Left renal cortex interstitium (tissue), 4 donors: Measurements from ENCODE around the gene DUS1L. TPM values are rescaled to one million over a fixed set of nuclear protein-coding genes. Genes with fewer than 3 reads are reported as not detected.

ENCODE experiments used
- DNase-seq, 4 donors: peaks; one replicate each; pipeline ENCODE4 v3.0.0-alpha.2; 2013; ENCODE audit warnings: low read depth in 4 of 4, low spot score in 2 of 4, missing footprints in 1 of 4
- polyA plus RNA-seq, 4 donors: library from polyadenylated mRNA; unstranded; fragments of 120-200 nt; gene quantifications; one replicate each; pipeline ENCODE4 v1.2.1, GENCODE V29; 2013; ENCODE audit not compliant: insufficient read length in 4 of 4

Gene DUS1L
- polyA plus RNA-seq, 4 donors: 67.0 to 99.5 (median 97.0) TPM

GRCh38 chr17:82101301-82101715, 35.7 kb upstream of the DUS1L start:
- no peak for DNase-seq

DNA sequence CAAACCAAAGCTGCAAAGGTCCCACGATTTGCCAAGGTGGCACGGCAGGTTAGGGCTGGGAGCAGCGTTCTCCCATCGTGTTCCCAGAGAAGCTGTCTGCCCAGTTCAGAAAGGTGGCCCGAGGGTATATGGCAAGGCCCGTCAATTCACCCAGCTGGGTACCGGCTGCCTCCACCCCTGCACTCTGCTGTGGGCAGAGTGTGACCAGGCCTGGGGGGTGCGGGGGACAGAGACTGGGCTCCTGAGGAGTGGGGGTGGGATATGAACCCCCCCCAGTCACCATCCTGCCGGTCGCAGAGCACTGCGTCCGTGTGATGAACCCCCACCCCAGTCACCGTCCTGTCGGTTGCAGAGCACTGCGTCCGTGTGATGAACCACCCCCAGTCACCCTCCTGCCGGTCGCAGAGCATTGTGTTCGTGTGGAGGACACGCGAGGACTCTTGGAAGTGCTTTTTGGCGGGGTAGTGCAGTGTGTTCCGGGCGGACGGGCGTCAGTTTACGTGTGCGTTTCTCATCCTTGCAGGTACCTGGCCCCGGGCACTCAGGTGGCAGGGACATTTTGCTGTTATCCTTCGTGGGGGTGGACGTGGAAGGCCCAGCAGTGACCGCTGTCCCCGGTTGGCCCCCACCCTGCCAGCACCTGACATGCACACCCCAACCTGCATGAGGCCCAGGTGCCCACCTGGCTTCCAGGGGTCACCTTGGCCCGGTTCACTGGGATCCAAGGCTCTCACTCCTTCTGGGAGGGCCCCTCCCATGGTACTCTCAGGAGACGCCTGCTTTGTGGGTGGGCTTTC, 35.1 kb upstream of the DUS1L start:
- no peak for DNase-seq

DNA sequence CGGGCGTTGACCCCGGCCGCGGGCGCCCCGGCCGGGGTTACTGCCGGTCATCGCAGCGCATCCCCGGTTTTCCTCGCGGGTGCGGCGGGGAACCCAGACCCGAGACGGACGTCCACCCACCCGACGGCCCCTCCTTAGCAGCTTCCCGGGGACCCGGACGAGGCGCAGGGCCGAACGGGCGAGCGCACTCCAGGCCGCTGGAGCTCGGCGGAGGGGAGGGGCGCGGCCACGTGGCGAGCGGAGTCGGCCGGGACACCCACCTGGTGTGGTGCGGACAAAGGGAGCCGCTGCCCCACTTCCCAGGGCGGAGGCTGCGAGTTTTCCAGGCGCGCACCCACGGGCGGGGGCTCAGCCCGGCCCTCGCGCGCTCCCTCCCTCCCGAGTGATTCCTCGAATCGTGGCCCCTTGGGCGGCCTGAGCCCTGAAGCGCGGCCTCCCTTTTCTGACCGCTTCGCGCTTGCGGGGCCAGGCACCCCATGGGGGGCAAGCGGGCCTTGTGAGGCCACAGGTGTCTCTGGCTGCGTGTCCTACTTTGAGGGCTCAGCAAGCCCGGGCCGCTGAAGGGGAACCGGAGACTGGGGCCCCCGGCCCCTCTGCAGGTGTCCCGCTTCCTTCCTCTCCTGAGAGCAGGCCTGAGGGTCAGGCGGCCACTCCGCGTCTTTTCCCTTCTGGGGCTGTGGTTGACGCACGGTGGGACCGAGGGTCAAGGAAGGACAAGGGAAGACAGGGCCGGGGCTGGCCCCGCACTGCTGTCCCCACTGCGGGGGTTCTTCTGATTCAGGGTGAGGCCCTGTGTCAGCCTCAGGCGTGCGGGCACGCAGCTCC, 33.5 kb upstream of the DUS1L start:
- no peak for DNase-seq

DNA sequence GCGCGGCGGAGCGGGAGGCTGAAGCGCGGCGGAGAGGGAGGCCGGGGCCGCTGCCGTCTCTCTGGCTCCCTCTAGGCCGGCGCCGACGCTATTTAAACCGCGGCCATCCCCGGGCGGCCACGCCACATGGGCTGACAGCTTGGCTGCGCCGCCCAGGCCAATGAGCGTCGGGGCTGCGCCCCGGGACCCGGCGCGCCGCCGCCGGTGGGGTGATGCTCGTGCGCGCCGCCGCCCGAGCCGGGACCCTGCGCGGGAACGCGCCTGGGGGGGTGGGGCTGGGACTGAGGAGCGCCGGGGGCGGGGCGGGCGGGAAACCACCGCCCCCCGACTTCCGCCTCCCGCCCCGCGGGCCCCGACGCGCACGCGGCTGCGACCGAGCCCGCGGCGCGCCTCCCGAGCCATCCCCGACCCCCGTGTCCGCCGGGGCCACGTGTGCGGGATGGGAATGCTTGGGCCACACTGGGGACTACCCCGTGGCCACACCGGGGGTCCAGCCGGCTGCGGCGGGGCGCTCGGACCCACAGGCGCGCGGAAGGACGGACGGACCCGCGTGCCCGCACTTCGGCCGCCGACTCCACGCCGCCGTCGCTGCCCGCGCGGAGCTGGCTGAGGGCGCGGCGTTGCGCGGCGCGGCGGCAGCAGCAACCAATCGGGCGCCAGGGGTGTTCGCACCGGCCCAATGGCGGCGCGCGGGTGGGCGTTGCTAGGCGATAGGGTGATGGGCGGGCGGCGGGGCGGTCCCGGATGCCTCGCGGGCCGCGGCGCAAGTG, 32.8 kb upstream of the DUS1L start, which contains the start of gene FASN:
FASN (minus strand) TSS at position 68 of the 770 bp plus-strand sequence. CDS start 1,791 bp downstream, outside the sequence.
- peak; percentile 73 to 88 (median 83) for DNase-seq

GRCh38 chr17:82097919-82098168, 32.2 kb upstream of the DUS1L start:
- no peak for DNase-seq

GRCh38 chr17:82097184-82097918, 31.7 kb upstream of the DUS1L start:
- no peak for DNase-seq

- no peak for DNase-seq
These were observed 31.1 kb upstream of the DUS1L start for GRCh38 chr17:82096709-82097183.

DNA sequence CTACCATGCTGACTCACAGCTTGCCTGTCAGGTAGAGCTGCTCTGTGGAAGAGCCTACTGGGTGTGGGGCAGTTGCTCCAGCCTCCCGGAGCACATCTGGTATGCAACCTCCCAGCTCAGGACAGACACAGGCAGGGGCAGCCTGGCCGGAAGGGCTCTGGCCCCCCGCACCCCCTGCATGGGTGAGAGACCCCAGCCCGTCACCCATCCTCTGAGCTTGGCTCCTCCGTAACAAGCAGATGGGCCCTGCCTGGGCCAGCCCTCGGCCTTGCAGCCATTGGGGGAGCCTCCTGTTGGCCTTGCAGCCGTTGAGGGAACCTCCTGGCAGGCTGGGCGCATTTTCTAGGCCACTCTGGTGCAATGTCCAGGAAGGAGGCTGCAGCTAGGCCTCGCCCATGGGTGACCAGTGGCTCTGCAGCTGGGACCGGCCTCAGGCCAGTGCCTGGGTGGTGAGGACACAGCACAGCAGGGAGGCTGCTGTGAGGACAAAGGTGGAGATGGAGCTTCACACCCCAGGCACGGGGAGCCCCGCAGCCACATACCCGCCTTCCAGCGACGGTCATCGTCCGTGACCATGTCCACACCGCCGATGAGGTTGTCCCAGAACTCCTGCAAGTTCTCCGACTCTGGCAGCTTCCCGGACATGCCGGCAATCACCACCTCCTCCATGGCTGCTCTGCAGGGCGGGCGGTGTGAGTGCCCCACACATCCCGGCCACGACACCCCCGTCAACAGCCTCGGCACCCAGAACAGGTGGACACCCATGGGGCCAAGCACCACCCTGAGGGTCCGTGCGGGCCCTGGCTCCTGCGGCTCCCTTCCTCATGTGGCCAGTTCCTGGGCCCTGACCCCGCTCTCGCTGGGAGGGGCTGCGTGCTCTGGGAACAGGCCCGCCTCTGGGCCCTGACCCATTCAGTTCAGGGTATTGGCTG, 30.4 kb upstream of the DUS1L start:
- DNase-seq: no peak

DNA sequence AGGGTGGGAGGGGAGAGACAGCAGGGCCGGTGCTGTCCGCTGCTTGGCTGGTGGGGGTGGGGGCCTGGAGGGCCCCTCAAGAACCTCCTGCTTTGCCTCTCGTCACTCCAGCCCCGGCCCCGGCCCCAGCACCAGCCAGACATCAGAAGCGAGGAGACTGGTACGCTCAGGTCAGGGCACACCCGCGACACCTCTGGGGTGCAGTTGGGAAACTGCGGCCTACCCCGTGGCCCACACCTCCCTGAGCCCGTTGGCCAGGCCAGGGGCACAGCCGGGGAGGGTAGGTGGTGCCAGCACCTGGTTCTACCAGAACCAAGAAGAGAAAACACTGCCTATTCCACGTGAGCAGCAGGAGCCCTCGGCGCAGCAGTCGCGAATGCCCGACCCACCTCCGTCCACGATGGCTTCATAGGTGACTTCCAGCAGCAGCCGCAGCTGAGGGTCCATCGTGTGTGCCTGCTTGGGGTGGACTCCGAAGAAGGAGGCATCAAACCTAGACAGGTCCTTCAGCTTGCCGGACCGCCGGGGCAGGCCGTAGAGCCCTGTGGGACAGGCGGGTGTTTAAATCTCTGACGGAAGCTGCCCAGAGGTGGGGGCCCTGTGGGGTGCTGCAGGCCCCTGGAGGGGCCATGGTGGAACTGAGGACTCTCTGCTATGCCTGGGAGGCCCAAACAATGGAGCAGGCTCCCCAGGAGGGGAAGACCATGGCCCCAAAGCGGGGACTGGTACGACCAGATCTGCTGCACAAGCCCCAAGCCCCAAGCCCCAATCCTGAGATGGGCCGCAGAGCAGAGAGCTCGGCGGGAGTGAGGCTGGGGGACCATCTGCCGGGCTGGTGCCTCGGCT, 29.6 kb upstream of the DUS1L start:
- DNase-seq: no peak

DNA sequence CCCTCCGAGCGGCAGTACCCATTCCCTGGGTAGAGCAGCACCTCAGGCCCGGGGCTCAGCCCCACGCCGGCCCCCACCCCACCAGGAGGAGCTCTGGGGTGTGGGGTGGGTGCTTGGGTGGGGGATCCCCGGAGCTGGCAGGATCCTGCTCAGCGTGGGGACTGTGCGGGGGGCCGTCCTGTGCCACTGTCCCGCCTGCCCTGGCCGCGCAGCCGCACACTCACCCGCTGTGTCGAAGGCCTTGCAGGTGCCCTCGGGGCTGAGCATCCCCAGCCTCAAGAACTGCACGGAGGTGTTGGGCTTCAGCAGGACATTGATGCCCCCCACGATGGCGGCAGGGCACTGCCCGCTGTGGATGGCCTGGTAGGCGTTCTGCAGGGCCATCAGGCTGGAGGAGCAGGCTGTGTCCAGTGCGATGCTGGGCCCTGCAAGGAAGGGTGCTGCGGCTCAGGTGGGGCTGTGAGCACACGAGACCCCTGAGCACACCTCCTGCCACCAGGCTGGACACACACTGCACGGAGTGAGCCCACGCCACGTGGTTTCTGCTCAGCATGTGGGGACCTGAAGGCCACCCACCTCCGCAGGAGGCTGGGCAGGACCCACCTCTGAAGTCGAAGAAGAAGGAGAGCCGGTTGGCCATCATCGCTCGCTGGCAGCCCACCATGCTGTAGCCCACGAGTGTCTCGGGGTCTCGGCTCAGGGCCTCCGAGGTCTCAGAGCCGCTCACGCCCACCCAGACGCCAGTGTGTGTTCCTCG, 27.6 kb upstream of the DUS1L start:
- no peak for DNase-seq

DNA sequence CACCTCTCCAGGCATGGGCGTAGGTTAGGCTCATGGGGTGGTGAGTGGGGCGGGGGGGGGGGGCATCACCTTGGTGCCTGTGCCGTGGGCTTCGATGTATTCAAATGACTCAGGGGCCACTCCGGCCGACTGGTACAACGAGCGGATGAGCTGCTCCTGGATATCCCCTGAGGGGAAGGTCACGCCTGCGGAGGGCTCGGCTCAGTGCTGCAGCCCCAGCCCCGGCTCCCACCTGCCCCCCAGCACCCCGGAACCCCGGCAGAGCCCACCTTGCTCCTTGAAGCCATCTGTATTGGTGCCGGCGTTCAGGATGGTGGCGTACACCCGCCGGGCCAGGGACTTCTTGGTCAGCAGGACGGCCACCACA, 27.0 kb upstream of the DUS1L start:
- no peak for DNase-seq

DNA sequence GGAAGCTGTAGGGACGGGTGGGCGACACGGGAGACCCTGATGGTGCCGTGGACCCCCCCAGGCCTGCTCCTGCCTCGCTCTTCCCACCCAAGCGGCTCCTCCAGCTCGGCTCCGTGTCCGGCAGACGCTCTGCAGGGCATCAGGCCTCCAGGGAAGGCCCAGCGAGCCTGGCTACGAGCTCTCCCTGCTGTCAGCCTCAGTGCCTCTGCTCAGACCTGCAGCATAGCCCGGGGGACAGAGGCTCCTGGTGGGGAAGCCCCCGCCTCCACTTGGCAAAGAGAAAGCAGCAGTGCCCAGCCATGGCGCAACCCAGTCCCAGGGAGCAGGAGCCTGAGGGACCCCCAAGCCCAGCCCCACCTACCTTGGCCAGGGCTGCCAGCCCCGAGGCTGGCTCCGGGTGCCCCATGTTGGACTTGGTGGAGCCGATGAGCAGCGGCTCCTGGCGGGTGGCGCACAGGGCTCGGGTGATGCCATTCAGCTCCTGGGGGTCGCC, 26.5 kb upstream of the DUS1L start:
- no peak for DNase-seq

- DNase-seq: no peak
These were observed 25.9 kb upstream of the DUS1L start for GRCh38 chr17:82091264-82092066.

DNA sequence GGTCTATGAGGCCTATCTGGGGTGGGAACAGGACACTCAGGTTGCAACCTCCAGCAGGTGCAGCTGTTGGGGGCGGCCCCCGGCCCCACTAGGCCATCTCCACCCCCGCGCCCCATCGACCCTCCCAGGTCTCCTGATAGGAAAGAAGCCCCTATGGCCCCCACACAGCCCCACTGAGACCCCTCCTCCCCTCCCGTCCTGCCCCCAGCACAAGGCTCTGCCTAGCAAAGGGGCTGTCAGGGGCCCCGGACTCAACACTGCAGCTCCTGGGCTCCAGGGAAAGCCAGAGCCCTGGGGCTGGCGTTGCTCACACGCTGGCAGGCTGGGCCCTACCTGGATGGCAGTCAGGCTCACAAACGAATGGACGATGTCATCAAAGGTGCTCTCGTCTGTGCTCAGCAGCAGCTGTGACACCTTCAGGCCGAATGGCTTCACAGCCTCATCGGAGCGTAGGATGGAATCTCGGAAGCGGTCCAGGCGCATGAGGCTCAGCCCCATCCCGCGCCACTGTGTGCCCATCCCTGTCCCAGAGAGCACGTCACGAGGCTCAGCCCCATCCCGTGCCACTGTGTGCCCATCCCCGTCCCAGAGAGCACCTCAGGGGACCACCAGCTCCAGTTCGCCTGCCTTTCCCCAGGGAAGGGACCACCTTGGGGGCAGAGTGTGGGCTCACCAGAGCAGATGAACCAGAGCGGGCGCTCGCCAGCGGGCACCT, 25.1 kb upstream of the DUS1L start:
- DNase-seq: no peak

- DNase-seq: no peak
These were observed 24.3 kb upstream of the DUS1L start for GRCh38 chr17:82089723-82090548.
